ENCODE results near the gene DNTT. TPM values are rescaled to one million over a fixed set of nuclear protein-coding genes. Genes with fewer than 3 reads are reported as not detected.
A peak's percentile ranks its signal among the peaks of the same experiment; 100 is the strongest.

Gene DNTT
- total and polyA plus RNA-seq, 7 donors: 0.01 TPM; not detected in 6

DNA sequence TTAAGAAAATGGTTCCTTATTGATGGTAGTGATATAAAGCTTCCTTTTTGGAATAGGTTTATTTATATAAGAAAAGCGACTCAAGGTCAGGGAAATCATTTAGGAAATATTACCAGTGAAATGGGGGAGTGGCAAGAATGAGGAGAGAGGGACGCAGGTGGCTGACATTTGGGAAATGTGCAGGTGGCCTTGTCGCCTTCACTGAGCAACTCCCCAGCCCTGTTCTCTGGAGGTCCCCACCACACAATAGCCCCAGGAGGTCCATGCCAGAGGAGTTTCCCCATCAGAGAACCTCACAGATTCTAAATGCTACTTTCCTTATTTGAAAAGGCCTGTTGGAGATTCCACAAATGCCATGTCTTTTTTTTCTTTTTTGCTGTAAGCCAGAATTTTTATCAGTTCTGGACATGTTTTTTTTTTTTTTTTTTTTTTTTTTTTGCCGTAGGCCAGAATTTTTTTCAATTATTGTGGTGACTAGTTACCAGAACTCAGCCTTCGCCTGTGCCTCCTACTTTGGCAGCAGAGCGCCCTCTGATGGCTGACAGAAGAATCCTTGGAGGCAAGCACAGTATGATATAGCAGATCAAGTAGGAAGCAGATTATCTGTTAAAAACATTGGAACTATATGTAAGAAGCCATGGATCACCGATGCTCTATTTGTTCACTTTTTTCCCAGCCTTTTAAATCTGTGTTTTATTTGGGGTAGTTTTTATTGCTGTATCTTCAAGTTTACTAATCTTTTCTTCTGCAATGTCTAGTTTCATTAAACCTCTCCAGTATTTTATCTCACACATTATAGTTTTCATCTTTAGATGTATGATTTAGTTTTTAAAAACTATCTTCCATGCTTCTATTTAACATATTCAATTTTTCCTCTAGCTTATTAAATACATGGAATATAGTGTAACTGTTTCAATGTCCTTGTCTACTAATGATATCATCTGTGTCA, 36.0 kb downstream of the DNTT start:
- ATAC-seq (no peak), DNase-seq (peak; percentile 23 to 54)
- H3K36me3 ChIP-seq (ENCODE audit: insufficient read depth in 1 of 2, low read depth in 1 of 2): no peaks in the 10 kb centered on the region
- intact Hi-C loops (cut with DNase I): no loop called here
- no peaks in the 10 kb centered on the region for H3K4me1 ChIP-seq
- H3K27me3 ChIP-seq (ENCODE audit: insufficient read depth in 3 of 3, low read length in 2 of 3): no peaks in the 10 kb centered on the region
- no peak overlapping the region for H3K4me3 ChIP-seq
- no peak overlapping the region for H3K27ac ChIP-seq
- 43 to 48% (median 45%) methylated on average over 6 to 7 of the region's 7 CpGs for WGBS, 3 donors
- TF ChIP-seq, protein P1, sequence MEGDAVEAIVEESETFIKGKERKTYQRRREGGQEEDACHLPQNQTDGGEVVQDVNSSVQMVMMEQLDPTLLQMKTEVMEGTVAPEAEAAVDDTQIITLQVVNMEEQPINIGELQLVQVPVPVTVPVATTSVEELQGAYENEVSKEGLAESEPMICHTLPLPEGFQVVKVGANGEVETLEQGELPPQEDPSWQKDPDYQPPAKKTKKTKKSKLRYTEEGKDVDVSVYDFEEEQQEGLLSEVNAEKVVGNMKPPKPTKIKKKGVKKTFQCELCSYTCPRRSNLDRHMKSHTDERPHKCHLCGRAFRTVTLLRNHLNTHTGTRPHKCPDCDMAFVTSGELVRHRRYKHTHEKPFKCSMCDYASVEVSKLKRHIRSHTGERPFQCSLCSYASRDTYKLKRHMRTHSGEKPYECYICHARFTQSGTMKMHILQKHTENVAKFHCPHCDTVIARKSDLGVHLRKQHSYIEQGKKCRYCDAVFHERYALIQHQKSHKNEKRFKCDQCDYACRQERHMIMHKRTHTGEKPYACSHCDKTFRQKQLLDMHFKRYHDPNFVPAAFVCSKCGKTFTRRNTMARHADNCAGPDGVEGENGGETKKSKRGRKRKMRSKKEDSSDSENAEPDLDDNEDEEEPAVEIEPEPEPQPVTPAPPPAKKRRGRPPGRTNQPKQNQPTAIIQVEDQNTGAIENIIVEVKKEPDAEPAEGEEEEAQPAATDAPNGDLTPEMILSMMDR (IDR thresholded peaks at IDR 0.05): peak; percentile 43
- H3K9me3 ChIP-seq: no peaks in the 10 kb centered on the region

DNA sequence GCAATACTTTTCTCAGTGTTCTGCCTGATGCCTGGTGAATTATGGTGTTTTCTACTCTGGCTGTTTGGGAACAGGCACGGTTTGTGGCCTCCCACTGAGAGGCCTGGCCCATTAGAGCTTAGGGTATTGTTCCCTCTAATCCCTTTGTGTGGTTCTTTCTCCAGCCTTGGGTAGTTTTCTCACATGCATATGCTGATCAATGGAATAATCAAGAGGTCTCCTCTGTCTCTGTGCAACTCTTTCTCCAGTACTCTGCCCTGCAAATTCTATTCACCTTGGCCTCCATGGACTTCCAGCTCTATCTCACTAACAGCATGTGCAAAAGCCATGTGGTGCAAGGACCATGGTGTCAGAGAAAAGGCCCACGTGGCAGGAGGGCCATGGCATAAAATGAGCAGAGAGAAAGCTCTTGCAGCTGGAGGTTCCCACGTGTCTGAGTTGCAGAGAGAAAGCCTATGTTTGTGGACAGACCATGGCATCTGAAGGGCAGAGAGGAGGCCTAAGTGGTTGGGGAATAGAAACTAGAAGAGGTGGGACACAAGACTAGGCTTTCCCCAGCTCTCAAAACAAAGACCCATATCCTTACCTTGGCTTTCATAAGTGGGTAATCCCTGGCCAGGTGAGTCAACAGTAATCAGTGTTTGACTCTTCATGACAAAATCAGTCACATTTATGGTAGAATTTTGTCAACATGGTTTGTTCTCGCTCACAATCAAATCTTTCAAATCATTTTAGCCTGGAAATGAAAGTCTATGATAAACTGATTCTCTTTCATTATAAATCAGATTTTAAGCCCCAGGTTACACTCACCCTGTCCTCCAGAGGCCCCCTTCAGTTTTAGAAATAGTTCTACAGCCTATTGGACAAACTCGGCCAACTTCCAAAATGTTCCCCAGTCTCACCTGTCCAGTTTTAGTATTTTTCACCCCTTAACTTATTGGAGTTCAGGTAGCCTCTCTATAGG, 37.3 kb downstream of the DNTT start:
- no peaks in the 10 kb centered on the region for H3K36me3 ChIP-seq (ENCODE audit: insufficient read depth in 1 of 2, low read depth in 1 of 2)
- no peaks in the 10 kb centered on the region for H3K27me3 ChIP-seq (ENCODE audit: insufficient read depth in 3 of 3, low read length in 2 of 3)
- WGBS, 3 donors: 65 to 70% (median 67%) methylated on average over 5 of the region's 5 CpGs
- intact Hi-C loops (cut with DNase I): no loop called here
- no peaks in the 10 kb centered on the region for H3K4me1 ChIP-seq
- H3K27ac ChIP-seq: no peak overlapping the region
- no peak for DNase-seq
- TF ChIP-seq, protein P1 (IDR thresholded peaks at IDR 0.05): no peak
- no peak for ATAC-seq
- H3K4me3 ChIP-seq: no peak overlapping the region
- no peaks in the 10 kb centered on the region for H3K9me3 ChIP-seq

DNA sequence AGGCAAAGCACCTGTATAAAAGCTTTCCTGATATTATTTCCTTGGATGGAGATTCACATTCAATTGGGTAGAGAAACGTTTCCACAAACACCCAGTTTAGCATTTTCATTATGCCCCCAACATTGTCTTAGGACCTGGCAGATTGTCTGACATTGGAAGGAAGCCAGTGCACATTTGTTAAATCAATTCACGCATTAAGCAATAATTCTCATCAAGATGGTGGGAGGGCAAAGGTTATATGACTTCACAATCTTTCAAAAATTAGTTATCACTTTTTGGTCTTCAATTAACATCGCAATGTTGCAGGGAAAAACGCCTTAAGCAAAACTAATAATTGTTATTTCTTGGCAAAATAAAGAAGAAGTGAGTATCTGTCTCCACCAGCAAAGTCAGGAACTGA, 38.2 kb downstream of the DNTT start:
- H3K27ac ChIP-seq: no peak overlapping the region
- 65 to 67% (median 65%) methylated on average over 4 of the region's 4 CpGs for WGBS, 3 donors
- DNase-seq: no peak
- no peak overlapping the region for H3K4me3 ChIP-seq
- H3K4me1 ChIP-seq: no peaks in the 10 kb centered on the region
- TF ChIP-seq, protein P1 (IDR thresholded peaks at IDR 0.05): no peak
- no peaks in the 10 kb centered on the region for H3K9me3 ChIP-seq
- no peak for ATAC-seq
- H3K27me3 ChIP-seq (ENCODE audit: insufficient read depth in 3 of 3, low read length in 2 of 3): no peaks in the 10 kb centered on the region
- intact Hi-C loops (cut with DNase I): no loop called here
- H3K36me3 ChIP-seq (ENCODE audit: insufficient read depth in 1 of 2, low read depth in 1 of 2): no peaks in the 10 kb centered on the region

DNA sequence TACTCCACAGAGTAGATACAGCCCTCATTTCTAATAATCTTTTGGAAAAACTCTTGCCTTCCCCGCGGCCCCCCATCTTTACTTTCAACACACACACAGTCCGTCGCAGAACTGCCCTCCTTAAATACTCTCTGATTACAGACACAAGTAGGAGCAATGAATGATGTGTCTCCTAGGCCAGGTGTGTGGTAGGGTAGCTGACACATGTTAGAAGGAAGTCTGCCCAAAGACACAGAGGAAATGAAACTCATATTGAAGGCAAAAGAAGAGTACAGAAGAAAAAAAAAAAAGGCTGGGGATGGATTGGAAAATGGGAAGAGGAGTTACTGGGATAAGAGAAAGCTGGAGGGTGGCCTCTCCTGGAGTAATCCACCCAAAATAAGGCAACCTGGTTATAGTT, 39.9 kb downstream of the DNTT start:
- no peaks in the 10 kb centered on the region for H3K9me3 ChIP-seq
- no peak overlapping the region for H3K4me3 ChIP-seq
- no peaks in the 10 kb centered on the region for H3K27me3 ChIP-seq (ENCODE audit: insufficient read depth in 3 of 3, low read length in 2 of 3)
- no peaks in the 10 kb centered on the region for H3K36me3 ChIP-seq (ENCODE audit: insufficient read depth in 1 of 2, low read depth in 1 of 2)
- intact Hi-C loops (cut with DNase I): no loop called here
- TF ChIP-seq, protein P1 (IDR thresholded peaks at IDR 0.05): no peak
- ATAC-seq (no peak), DNase-seq (no peak)
- WGBS, 3 donors: 96 to 98% (median 97%) methylated on average over 4 of the region's 4 CpGs
- no peaks in the 10 kb centered on the region for H3K4me1 ChIP-seq
- H3K27ac ChIP-seq: no peak overlapping the region

All from psoas muscle (tissue), 8 donors.